ENCODE measurements around the gene RABL2A.
"Not testable (repeated sequence)": the region's sequence is repeated elsewhere in the genome, so short reads cannot be mapped to it uniquely, and the experiment has no call there.

Gene RABL2A

GRCh38 chr2:113626616-113627330, at the start of gene RABL2A:
Gene RABL2A (plus strand): TSS chr2:113627266. CDS start chr2:113628607, 1,341 bp downstream.
- not testable (repeated sequence) for H3K36me3 ChIP-seq, H4K20me1 ChIP-seq, H3K27me3 ChIP-seq, H3K4me1 ChIP-seq, H3K9me3 ChIP-seq, H3K27ac ChIP-seq
- Histone ChIP-seq H3K4me2 (peak within 1 kb of the TSS; percentile 74), H3K4me3 (peak within 1 kb of the TSS; percentile 64), H3K9ac (peak within 1 kb of the TSS; percentile 45; the same call in 1 of the 2 replicates)

- not testable (repeated sequence) for H3K9ac ChIP-seq, H3K36me3 ChIP-seq, H3K4me3 ChIP-seq, H3K4me2 ChIP-seq, H3K9me3 ChIP-seq, H3K4me1 ChIP-seq, H4K20me1 ChIP-seq, H3K27me3 ChIP-seq, H3K27ac ChIP-seq
Measured at GRCh38 chr2:113578508-113578907, 48.6 kb upstream of the RABL2A start.

DNA sequence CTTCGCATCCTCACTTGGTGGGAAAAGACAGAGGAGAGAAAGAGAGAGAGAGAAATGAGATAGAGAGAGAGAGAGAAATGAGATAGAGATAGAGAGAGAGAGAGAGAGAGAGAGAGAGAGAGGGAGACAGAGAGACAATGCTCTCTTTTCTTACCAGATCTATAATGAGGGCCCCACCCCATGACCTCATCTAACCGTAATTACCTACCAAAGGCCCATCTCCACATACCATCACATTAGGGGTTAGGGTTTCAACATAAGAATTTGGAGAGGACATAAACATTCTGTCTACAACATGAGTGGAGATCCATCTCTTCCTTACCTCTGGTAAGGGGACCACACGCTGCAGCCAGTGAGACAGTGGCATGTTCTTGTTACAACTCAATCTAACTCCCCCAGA, 44.6 kb upstream of the RABL2A start:
- H3K4me3 ChIP-seq, H3K4me2 ChIP-seq, H4K20me1 ChIP-seq, H3K4me1 ChIP-seq, H3K27ac ChIP-seq, H3K27me3 ChIP-seq, H3K9ac ChIP-seq, H3K36me3 ChIP-seq, H3K9me3 ChIP-seq: not testable (repeated sequence)

- not testable (repeated sequence) for H3K27me3 ChIP-seq, H3K9me3 ChIP-seq, H4K20me1 ChIP-seq, H3K4me1 ChIP-seq, H3K36me3 ChIP-seq
- Histone ChIP-seq H3K4me3 (peak overlapping the region; percentile 76), H3K27ac (peak overlapping the region; percentile 90), H3K9ac (peak overlapping the region; percentile 87), H3K4me2 (peak overlapping the region; percentile 90)
Measured at GRCh38 chr2:113583521-113584225, 43.4 kb upstream of the RABL2A start.

DNA sequence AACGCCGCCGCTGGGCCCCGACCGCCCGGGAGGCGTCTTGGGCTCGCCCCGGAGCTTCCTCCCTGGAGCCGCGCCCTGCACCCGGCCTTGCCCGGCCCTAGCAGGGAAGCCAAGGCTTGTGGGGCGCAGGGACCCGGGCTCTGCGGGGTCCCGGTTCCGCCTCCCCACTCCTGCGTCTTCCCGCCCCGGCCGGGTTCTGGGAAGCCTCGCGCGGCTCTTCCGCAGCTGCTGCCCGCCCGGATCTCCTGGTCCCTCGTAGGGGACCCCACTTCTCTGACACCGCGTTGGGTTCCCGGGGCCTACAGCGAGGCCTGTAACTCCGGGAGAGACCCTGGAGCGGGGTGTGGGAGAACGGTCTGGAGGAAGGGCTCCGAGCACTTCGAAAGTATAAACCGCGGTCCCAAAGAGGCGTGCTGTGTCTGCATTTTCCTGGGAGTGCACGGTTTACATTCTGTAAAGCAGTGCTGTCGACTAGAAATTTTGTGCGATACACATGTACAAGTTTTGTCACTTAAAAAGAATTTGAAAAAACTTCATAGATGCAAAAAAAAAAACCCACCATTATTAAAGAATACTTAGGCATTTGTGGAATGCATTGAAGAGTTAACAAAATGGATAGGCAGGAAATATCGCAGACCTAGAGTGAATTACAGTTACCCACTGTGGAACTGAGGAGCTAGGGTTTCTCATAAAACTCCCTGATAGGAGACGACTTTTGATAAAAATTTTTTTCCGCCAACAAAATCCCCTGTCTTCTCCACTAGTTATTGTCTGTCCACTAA, 42.6 kb upstream of the RABL2A start:
- H4K20me1 ChIP-seq, H3K36me3 ChIP-seq, H3K27me3 ChIP-seq, H3K9me3 ChIP-seq, H3K4me1 ChIP-seq: not testable (repeated sequence)
- Histone ChIP-seq H3K4me3 (peak overlapping the region; percentile 76), H3K9ac (peak overlapping the region; percentile 87), H3K27ac (peak overlapping the region; percentile 90), H3K4me2 (peak overlapping the region; percentile 86)

- H3K9ac ChIP-seq = not testable (repeated sequence)
Measured at GRCh38 chr2:113587201-113587600, 39.9 kb upstream of the RABL2A start.

DNA sequence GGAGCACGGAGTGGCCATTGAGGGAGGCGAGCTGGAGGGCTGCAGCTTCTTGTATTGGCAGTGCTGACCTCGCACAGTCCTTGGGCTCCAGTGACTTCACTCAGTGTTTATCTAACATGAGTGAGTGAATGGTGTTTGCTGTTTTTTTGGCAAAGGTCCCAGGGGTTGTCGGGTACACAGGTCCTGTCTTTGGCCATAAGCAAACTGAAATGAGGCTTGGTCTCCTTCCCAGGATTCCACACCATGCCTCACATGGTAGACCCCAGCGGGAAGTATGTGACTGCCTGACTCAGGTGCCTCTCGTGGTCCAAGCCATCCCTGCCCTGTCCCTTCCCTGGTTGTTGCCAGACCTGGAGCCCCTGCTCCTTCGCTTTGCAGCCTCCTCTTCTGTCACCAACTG, 37.5 kb upstream of the RABL2A start:
- H3K9me3 ChIP-seq, H3K4me2 ChIP-seq, H4K20me1 ChIP-seq, H3K27ac ChIP-seq, H3K4me3 ChIP-seq, H3K27me3 ChIP-seq, H3K36me3 ChIP-seq, H3K9ac ChIP-seq: not testable (repeated sequence)
- peaks cover 20% of the 10 kb centered on the region for H3K4me1 ChIP-seq

More at GRCh38 chr2:113587201-113587600, 39.9 kb upstream of the RABL2A start:
- not testable (repeated sequence) for H3K27ac ChIP-seq, H3K9me3 ChIP-seq, H3K4me3 ChIP-seq, H3K27me3 ChIP-seq, H4K20me1 ChIP-seq, H3K36me3 ChIP-seq, H3K4me2 ChIP-seq
- peaks cover 20% of the 10 kb centered on the region for H3K4me1 ChIP-seq

- not testable (repeated sequence) for H3K27me3 ChIP-seq, H4K20me1 ChIP-seq, H3K4me2 ChIP-seq, H3K9me3 ChIP-seq, H3K4me3 ChIP-seq, H3K9ac ChIP-seq, H3K27ac ChIP-seq, H3K36me3 ChIP-seq
- H3K4me1 ChIP-seq = peaks cover 11% of the 10 kb centered on the region
Measured at GRCh38 chr2:113591926-113592325, 35.1 kb upstream of the RABL2A start.

DNA sequence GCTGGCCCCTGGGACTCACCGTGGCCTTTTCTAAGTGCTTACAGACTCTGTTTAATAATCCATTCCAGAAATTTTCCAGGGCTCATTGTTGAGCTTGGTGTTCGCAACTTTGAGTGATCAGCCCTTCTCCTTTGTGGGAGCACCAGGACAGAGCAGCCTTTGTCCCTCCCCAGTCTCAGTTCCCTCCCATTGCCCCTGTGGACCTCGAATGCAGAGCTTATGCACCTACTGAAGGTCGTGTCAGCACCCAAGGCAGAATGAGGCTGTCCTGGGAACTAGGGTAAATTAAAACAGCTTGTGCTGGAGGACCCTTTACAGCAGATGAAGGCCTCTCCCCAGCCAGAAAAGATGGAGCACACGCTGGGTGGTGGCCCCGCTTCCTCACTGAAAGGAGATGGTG, 33.8 kb upstream of the RABL2A start:
- H3K27ac ChIP-seq = not testable (repeated sequence)

DNA sequence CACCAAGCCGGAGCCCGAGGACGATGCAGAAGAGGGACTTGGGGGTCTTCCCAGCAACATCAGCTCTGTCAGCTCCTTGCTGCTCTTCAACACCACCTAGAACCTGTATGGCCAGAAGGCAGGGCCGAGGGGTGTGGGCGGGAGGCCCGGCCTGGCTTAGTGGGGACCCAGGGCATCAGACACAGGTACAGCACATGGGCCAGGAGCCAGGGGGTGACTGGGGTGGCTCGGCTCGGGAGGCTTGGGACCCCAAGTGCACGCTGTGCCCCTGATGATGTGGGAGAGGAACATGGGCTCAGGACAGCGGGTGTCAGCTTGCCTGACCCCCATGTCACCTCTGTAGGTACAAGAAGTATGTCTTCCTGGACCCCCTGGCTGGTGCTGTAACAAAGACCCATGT, 31.3 kb upstream of the RABL2A start:
- H3K4me3 ChIP-seq, H4K20me1 ChIP-seq, H3K4me2 ChIP-seq, H3K9ac ChIP-seq, H3K27me3 ChIP-seq, H3K36me3 ChIP-seq, H3K27ac ChIP-seq, H3K9me3 ChIP-seq: not testable (repeated sequence)
- H3K4me1 ChIP-seq = peaks cover 11% of the 10 kb centered on the region

More for the DNA sequence above, 33.8 kb upstream of the RABL2A start:
- H4K20me1 ChIP-seq, H3K27me3 ChIP-seq, H3K9me3 ChIP-seq, H3K9ac ChIP-seq, H3K36me3 ChIP-seq, H3K4me2 ChIP-seq, H3K4me3 ChIP-seq: not testable (repeated sequence)
- peaks cover 11% of the 10 kb centered on the region for H3K4me1 ChIP-seq

GRCh38 chr2:113597164-113597563, 29.9 kb upstream of the RABL2A start:
- H3K4me3 ChIP-seq, H3K27me3 ChIP-seq, H3K9me3 ChIP-seq, H3K4me1 ChIP-seq, H3K27ac ChIP-seq, H4K20me1 ChIP-seq, H3K4me2 ChIP-seq, H3K36me3 ChIP-seq, H3K9ac ChIP-seq: not testable (repeated sequence)

DNA sequence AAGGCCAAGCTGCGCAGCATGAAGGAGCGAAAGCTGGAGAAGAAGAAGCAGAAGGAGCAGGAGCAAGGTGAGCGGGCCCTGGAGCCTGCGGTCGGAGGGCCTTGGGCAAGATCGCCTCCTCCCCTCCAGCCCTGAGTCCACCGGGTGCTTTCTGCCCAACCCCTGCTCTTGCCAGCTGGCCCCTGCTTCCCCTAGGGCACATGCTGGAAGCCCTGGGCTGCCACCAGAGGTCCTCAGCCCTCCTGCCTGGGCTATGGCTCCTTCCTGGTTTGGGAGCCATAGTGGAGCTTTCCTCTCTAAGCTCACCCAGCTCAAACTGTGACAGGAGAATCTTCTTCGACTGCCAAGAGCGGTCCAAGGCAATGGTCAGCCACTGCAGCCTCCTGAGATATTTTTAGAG, 29.5 kb upstream of the RABL2A start:
- H3K9ac ChIP-seq, H3K36me3 ChIP-seq, H3K4me2 ChIP-seq, H3K27me3 ChIP-seq, H3K4me1 ChIP-seq, H3K9me3 ChIP-seq, H4K20me1 ChIP-seq, H3K27ac ChIP-seq, H3K4me3 ChIP-seq: not testable (repeated sequence)

- not testable (repeated sequence) for H3K4me2 ChIP-seq, H3K27me3 ChIP-seq, H3K36me3 ChIP-seq, H4K20me1 ChIP-seq, H3K27ac ChIP-seq, H3K9ac ChIP-seq, H3K4me3 ChIP-seq, H3K9me3 ChIP-seq, H3K4me1 ChIP-seq
Measured at GRCh38 chr2:113598180-113598579, 28.9 kb upstream of the RABL2A start.

DNA sequence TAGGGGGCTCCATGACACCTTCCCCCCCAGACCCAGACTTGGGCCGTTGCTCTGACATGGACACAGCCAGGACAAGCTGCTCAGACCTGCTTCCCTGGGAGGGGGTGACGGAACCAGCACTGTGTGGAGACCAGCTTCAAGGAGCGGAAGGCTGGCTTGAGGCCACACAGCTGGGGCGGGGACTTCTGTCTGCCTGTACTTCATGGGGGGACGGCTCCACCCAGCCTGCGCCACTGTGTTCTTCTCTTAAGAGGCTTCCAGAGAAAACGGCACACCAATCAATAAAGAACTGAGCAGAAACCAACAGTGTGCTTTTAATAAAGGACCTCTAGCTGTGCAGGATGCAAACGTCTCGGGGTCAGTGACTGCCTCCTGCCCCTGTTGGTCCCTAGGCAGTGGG, 28.3 kb upstream of the RABL2A start:
- not testable (repeated sequence) for H3K27ac ChIP-seq, H3K9me3 ChIP-seq, H4K20me1 ChIP-seq, H3K4me2 ChIP-seq, H3K4me1 ChIP-seq, H3K9ac ChIP-seq, H3K27me3 ChIP-seq, H3K36me3 ChIP-seq, H3K4me3 ChIP-seq

All from BLaER1 (cell line).